Upper lobe of left lung (tissue), 4 donors: ENCODE data around the gene HTRA3.

Experiments used
- CTCF ChIP-seq, 6 experiments: fragments of 450-650 bp in 4 of 6; fragments of 200-600 bp in 2 of 6; sonication (generic) in 2 of 6; IDR thresholded peaks; one replicate each; pipeline ENCODE4 v1.5.1; 2016 to 2019; ENCODE audit warnings: antibody characterized with exemption in 6 of 6
- POLR2A ChIP-seq, 4 donors: fragments of 450-650 bp; IDR thresholded peaks; one replicate each; pipeline ENCODE4 v1.5.1; 2016 to 2017; ENCODE audit warnings: antibody characterized with exemption in 4 of 4, mild to moderate bottlenecking in 2 of 4
- POLR2AphosphoS5 ChIP-seq, 2 donors: sonication (generic); formaldehyde crosslinking; IDR thresholded peaks; one replicate each; pipeline ENCODE4 v1.5.1; 2017; ENCODE audit warnings: antibody characterized with exemption in 2 of 2

GRCh38 chr4:8331575-8331955, 62.0 kb downstream of the HTRA3 start:
- TF ChIP-seq POLR2AphosphoS5 (IDR thresholded peaks at IDR 0.05) = no peak
- TF ChIP-seq CTCF (IDR thresholded peaks at IDR 0.05) = no peak
- no peak for TF ChIP-seq POLR2A (IDR thresholded peaks at IDR 0.05)
